HG02642 (cell line): ENCODE measurements around the gene AKAP12.
"Not testable (repeated sequence)": the region's sequence is repeated elsewhere in the genome, so short reads cannot be mapped to it uniquely, and the experiment has no call there.

Experiments used
- ATAC-seq: cut with Tn5 transposase; IDR thresholded peaks from one replicate; pipeline ENCODE4 v1.9.1; 2021; ENCODE audit warnings: mild to moderate bottlenecking; ENCODE audit not compliant: unreplicated experiment, poor library complexity

Gene AKAP12

GRCh38 chr6:151339369-151339768 lies 99.6 kb downstream of the AKAP12 start:
- ATAC-seq, result no peak

- ATAC-seq, result no peak
Observed at GRCh38 chr6:151340219-151340978, 100.6 kb downstream of the AKAP12 start.

DNA sequence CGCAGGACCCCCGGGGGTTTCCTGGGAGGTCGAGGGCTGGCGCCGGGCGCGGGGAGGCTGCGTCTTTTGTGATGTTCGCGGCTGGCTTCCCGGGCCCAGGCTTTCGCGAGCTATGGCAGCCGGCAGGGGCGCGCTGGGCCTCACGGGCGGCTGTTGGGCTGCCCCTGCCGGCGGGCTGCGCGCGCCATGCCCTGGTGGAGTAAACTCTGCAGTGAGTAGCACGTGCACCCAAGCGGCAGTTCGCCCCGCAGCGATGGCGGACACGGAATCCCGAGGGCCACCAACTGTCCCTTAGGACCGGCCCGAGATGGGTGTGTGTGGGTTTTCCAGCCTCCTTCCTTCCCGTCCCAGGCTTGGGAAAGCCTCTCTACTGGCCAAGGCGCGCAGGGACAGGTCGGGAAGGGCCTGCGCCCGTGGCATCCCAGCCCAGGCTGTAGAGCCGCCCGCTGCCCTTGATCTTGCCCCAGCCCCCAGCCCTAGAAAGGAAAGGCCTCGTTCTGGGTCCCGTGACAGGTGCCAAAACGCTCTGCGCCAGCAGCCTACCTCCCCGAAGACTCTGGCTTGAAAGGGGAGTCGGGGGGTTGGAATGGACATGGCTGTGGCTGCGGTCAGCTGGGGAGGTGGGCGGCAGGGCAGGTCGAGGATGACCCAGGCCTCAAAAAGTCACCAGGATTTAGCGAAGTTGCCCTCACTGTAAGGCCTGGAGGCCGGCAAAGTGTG lies 101.9 kb downstream of the AKAP12 start:
- no peak for ATAC-seq

- not testable (repeated sequence) for ATAC-seq
Observed at GRCh38 chr6:151342750-151343149, 103.0 kb downstream of the AKAP12 start.

GRCh38 chr6:151349651-151350270 lies 110.0 kb downstream of the AKAP12 start:
- no peak for ATAC-seq

- no peak for ATAC-seq
Observed at GRCh38 chr6:151350442-151351145, 110.8 kb downstream of the AKAP12 start.

DNA sequence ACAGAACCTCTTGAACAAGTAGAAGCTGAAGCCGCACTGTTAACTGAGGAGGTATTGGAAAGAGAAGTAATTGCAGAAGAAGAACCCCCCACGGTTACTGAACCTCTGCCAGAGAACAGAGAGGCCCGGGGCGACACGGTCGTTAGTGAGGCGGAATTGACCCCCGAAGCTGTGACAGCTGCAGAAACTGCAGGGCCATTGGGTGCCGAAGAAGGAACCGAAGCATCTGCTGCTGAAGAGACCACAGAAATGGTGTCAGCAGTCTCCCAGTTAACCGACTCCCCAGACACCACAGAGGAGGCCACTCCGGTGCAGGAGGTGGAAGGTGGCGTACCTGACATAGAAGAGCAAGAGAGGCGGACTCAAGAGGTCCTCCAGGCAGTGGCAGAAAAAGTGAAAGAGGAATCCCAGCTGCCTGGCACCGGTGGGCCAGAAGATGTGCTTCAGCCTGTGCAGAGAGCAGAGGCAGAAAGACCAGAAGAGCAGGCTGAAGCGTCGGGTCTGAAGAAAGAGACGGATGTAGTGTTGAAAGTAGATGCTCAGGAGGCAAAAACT lies 111.5 kb downstream of the AKAP12 start:
- ATAC-seq, result no peak

- no peak for ATAC-seq
Observed at GRCh38 chr6:151351731-151352130, 112.0 kb downstream of the AKAP12 start.

DNA sequence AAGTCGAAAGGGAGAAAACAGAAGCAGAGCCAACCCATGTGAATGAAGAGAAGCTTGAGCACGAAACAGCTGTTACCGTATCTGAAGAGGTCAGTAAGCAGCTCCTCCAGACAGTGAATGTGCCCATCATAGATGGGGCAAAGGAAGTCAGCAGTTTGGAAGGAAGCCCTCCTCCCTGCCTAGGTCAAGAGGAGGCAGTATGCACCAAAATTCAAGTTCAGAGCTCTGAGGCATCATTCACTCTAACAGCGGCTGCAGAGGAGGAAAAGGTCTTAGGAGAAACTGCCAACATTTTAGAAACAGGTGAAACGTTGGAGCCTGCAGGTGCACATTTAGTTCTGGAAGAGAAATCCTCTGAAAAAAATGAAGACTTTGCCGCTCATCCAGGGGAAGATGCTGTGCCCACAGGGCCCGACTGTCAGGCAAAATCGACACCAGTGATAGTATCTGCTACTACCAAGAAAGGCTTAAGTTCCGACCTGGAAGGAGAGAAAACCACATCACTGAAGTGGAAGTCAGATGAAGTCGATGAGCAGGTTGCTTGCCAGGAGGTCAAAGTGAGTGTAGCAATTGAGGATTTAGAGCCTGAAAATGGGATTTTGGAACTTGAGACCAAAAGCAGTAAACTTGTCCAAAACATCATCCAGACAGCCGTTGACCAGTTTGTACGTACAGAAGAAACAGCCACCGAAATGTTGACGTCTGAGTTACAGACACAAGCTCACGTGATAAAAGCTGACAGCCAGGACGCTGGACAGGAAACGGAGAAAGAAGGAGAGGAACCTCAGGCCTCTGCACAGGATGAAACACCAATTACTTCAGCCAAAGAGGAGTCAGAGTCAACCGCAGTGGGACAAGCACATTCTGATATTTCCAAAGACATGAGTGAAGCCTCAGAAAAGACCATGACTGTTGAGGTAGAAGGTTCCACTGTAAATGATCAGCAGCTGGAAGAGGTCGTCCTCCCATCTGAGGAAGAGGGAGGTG lies 112.9 kb downstream of the AKAP12 start:
- no peak for ATAC-seq

DNA sequence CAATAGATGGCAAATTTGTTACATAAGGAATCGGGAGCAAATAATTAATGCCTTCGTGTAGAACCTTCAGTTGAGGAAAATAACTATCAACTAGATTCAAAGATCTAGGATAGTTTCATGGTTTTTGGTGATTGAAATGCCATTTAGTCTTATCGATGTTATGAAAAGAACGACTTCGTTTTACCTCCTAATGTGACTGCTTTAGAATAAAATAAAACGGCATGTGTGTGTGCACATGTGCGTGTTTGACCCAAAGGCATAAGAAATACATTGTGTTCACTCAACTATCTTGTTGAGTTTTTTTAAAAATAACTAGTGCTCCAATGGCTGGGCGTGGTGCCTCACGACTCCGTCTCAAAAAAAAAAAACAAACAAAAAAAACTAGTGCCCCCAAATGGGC lies 114.0 kb downstream of the AKAP12 start:
- ATAC-seq, result no peak

DNA sequence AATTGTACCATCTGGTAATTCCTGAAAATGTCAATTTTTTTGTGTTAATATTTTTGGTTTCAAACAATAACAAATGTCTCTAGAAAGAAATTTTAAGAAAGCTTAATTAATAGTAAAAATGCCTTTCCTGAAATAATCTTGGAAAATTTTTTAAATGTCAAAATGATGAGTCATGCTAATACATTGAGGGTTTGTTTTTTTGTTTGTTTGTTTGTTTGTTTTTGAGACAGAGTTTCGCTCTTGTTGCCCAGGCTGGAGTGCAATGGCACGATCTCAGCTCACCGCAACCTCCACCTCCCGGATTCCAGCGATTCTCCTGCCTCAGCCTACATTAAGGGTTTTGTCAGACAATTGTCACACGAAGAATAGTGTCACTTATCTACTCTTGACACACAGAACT lies 117.2 kb downstream of the AKAP12 start:
- not testable (repeated sequence) for ATAC-seq

DNA sequence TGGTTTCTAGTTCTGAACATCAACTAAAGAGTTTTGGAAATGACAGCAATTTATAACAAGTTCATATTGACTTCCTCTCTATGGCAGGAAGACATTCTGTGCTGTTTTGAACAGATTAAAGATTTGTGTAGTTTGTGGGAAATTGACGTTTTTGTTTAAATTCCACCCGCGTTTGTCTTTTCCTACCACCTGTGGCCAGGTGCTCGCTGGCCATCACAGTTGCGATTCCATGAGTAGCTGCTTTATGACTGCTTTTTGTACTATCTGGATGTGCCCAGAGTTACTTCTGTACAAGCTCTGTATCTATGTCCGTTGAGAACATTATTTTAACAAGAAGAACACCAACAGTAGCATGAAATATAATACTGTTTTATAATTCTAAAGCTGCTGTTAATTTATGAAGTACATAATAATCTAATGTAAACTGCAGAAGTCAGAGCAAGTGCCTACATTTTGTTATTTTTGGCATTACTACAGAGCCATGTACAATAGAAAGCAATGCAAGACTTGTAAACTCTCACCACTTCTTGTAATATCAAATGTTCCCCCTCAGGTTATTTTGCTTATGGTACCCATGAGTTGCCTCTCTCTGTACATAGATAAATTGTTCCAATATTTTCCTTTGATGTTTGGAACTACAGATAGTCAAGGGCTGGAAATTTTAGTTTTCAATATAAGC lies 118.1 kb downstream of the AKAP12 start:
- no peak for ATAC-seq

GRCh38 chr6:151358475-151358874 lies 118.7 kb downstream of the AKAP12 start:
- no peak for ATAC-seq

- no peak for ATAC-seq
Observed at GRCh38 chr6:151359486-151359885, 119.7 kb downstream of the AKAP12 start.

DNA sequence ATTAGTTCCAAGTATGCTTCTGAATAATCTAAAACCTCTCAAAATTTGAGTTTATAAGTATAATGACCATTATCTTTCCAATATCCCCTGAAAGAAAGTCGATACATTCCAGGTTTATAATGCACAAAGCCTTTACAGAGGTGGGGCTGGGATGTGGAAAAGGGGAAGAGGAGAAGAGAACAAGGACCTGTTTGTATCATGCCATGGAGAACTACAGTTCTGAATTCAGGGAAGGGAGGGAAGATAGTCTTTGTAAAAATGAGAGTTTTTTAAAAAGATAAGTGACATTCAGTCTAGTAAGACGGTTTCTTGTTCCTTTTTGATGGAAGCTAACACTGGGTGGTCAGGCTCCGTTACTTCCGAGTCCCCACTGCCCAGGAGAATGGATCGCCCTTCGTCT lies 125.5 kb downstream of the AKAP12 start:
- no peak for ATAC-seq

DNA sequence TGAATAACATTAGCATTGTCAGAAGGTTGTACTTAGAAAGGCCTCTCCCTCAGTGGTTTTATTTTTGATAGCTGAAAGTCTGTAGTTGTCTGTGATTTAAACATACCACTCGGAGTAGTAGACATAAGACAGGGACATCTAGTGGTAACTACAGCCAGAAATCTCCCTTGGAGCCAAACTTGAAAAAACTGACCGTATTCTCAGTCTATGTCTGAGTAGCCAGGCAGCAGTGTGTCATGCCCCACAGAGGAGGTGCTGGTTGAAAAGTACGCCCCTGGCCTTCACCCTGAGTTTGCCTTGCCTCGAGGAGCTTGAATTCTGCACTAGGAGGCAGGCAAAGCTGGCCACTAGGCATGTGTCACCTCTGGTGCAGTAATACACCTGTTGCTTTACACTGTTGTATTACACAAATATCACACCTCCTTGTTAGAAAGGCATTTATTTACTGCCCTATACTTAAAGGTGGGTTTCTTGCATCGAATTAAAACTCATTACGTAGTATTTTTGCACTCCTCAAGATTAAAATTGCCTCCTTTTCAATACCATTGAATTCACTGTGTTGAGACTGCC lies 130.8 kb downstream of the AKAP12 start:
- ATAC-seq, result no peak

DNA sequence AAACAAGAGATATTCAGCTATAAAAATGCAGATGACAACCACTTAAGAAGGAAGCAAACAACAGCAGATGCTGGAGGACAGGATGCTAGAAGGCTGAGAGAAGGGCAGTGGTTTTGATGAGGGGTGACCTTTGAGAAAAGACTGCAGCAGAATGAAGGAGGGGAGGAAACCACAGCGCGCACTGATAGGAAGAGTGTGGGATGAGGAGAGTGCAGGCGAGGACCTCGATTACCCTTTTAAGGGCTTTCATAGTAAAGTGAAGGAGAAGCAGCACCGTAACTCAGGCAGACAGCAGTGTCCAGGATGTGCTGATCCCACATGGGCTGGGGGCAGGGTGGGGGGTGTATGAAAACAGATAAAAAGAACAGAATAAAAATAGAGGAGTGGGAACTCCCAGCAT lies 132.4 kb downstream of the AKAP12 start:
- ATAC-seq, result no peak

- ATAC-seq, result no peak
Observed at GRCh38 chr6:151374036-151374683, 134.4 kb downstream of the AKAP12 start.
